Activated T-cell treated with anti-CD3 and anti-CD28 coated beads, Interleukin-2, amount 50 U/mL, for 72 hours (primary cell): Measurements from ENCODE around the gene KRT72. TPM values are rescaled to one million over a fixed set of nuclear protein-coding genes. Genes with fewer than 3 reads are reported as not detected.

ENCODE experiments used
- total RNA-seq, 2 donors: library from RNA; stranded (reverse); gene quantifications; one replicate each; pipeline ENCODE4 v1.2.3, GENCODE V29; 2022

Gene KRT72
- total RNA-seq, 2 donors from 2014 or later, result 0.31 to 2.3 TPM

Other genes starting within 250 kb of the KRT72 start
- gene KRT85, start 234.0 kb downstream of the KRT72 start, total RNA-seq, result not detected
- not detected for gene KRT84, start 215.8 kb downstream of the KRT72 start, total RNA-seq
- gene KRT82, start 195.1 kb downstream of the KRT72 start, total RNA-seq, result not detected
- not detected for gene KRT75, start 167.1 kb downstream of the KRT72 start, total RNA-seq
- gene KRT6B, start 149.3 kb downstream of the KRT72 start, total RNA-seq, result not detected
- gene KRT6C, start 127.7 kb downstream of the KRT72 start, total RNA-seq, result not detected
- not detected for gene KRT6A, start 108.2 kb downstream of the KRT72 start, total RNA-seq
- gene KRT5, start 81.1 kb downstream of the KRT72 start, total RNA-seq, result not detected
- not detected for gene KRT71, start 48.3 kb downstream of the KRT72 start, total RNA-seq
- under 1 TPM in 1 of 2 donors, not detected in 1; 0.12 TPM for gene KRT74, start 27.6 kb downstream of the KRT72 start, total RNA-seq
- gene KRT73, start 17.1 kb upstream of the KRT72 start, total RNA-seq, result 1 to 10 TPM in 1 of 2 donors, under 1 TPM in 1; 0.36 to 1.3 TPM
- not detected for gene KRT2, start 50.7 kb upstream of the KRT72 start, total RNA-seq
- not detected for gene KRT1, start 78.9 kb upstream of the KRT72 start, total RNA-seq
- not detected for gene KRT77, start 102.1 kb upstream of the KRT72 start, total RNA-seq
- not detected for gene KRT76, start 175.9 kb upstream of the KRT72 start, total RNA-seq
- not detected for gene KRT3, start 194.7 kb upstream of the KRT72 start, total RNA-seq
- under 1 TPM in 1 of 2 donors, not detected in 1; 0.10 TPM for gene KRT4, start 212.7 kb upstream of the KRT72 start, total RNA-seq
- gene KRT79, start 232.8 kb upstream of the KRT72 start, total RNA-seq, result under 1 TPM; 0.19 to 0.26 TPM
- not detected for gene KRT78, start 247.5 kb upstream of the KRT72 start, total RNA-seq